Measurements from ENCODE around the gene ZNF19.

- TF ChIP-seq POLR2A (IDR thresholded peaks at IDR 0.05) (no peak), POLR2AphosphoS5 (IDR thresholded peaks at IDR 0.05) (no peak)
- TF ChIP-seq, protein P1, sequence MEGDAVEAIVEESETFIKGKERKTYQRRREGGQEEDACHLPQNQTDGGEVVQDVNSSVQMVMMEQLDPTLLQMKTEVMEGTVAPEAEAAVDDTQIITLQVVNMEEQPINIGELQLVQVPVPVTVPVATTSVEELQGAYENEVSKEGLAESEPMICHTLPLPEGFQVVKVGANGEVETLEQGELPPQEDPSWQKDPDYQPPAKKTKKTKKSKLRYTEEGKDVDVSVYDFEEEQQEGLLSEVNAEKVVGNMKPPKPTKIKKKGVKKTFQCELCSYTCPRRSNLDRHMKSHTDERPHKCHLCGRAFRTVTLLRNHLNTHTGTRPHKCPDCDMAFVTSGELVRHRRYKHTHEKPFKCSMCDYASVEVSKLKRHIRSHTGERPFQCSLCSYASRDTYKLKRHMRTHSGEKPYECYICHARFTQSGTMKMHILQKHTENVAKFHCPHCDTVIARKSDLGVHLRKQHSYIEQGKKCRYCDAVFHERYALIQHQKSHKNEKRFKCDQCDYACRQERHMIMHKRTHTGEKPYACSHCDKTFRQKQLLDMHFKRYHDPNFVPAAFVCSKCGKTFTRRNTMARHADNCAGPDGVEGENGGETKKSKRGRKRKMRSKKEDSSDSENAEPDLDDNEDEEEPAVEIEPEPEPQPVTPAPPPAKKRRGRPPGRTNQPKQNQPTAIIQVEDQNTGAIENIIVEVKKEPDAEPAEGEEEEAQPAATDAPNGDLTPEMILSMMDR (IDR thresholded peaks at IDR 0.05): no peak
Observed at GRCh38 chr16:71426069-71426879, 62.9 kb downstream of the ZNF19 start.
